Stomach (tissue), 9 donors: ENCODE measurements around the gene FASTK. TPM values are rescaled to one million over a fixed set of nuclear protein-coding genes. Genes with fewer than 3 reads are reported as not detected.

Experiments used
- DNase-seq, 2 donors: peaks; one replicate each; pipeline versions ENCODE4 v3.0.0 to v3.0.0-alpha.2; 2013 to 2019
- H3K27ac ChIP-seq, 5 donors: fragments of 200-600 bp in 4 of 5; sonication (generic) in 4 of 5; one replicate each; pipeline ENCODE4 v1.5.1; 2013 to 2019; ENCODE audit warnings: mild to moderate bottlenecking in 1 of 5, moderate library complexity in 1 of 5
- H3K27me3 ChIP-seq, 3 donors: fragments of 200-600 bp; sonication (generic); one replicate each; pipeline ENCODE4 v1.5.1; 2017 to 2019; ENCODE audit warnings: mixed run types in 1 of 3
- H3K36me3 ChIP-seq, 4 donors: fragments of 200-600 bp; sonication (generic); 1 replicate in 3 of 4; 2 replicates in 1 of 4; pipeline ENCODE4 v1.5.1; 2016 to 2019
- H3K4me1 ChIP-seq, 4 donors: fragments of 200-600 bp; sonication (generic); one replicate each; pipeline ENCODE4 v1.5.1; 2016 to 2019
- H3K4me3 ChIP-seq, 4 donors: fragments of 200-600 bp; sonication (generic) in 3 of 4; one replicate each; pipeline ENCODE4 v1.5.1; 2016 to 2019; ENCODE audit warnings: mild to moderate bottlenecking in 1 of 4
- H3K9me3 ChIP-seq, 4 donors: fragments of 200-600 bp; sonication (generic); one replicate each; pipeline ENCODE4 v1.5.1; 2016 to 2019
- CTCF ChIP-seq, 7 experiments: fragments of 450-650 bp in 4 of 7; fragments of 200-600 bp in 3 of 7; sonication (generic) in 3 of 7; IDR thresholded peaks; one replicate each; pipeline ENCODE4 v1.5.1; 2016 to 2019; ENCODE audit warnings: antibody characterized with exemption in 7 of 7, control low read depth in 2 of 7, mild to moderate bottlenecking in 1 of 7
- EP300 ChIP-seq: sonication (generic); formaldehyde crosslinking; IDR thresholded peaks from one replicate; pipeline ENCODE4 v1.6.1; 2017; ENCODE audit warnings: antibody characterized with exemption
- POLR2A ChIP-seq, 4 donors: fragments of 450-650 bp; IDR thresholded peaks; one replicate each; pipeline ENCODE4 v1.6.1; 2016; ENCODE audit warnings: antibody characterized with exemption in 4 of 4, control low read depth in 2 of 4, mild to moderate bottlenecking in 1 of 4, moderate library complexity in 1 of 4
- POLR2AphosphoS5 ChIP-seq, 3 donors: sonication (generic); formaldehyde crosslinking; IDR thresholded peaks; one replicate each; pipeline ENCODE4 v1.6.1; 2016; ENCODE audit warnings: antibody characterized with exemption in 3 of 3
- WGBS, 5 donors: extraction: QIAGEN DNeasy Blood & Tissue Kit in 3 of 5; methylation state at CpG; one replicate each; pipeline versions ENCODE4 v1.1.5 to v1.1.7; 2013 to 2018; 5-methylcytosine and 5-hydroxymethylcytosine counted together
- intact Hi-C: fragments of 100-400 bp; cut with DNase I; formaldehyde crosslinking; loops from one replicate; pipeline ENCODE4 v1.15.1; 2023; ENCODE audit warnings: low total_unique reads
- polyA plus RNA-seq, 3 donors: library from polyadenylated mRNA; stranded (reverse); fragments of 200-250 nt; gene quantifications; one replicate each; pipeline ENCODE4 v1.2.3, GENCODE V29; 2013
- total RNA-seq, 5 donors: library from RNA; depleted of rRNA; stranded (reverse); fragments of >200 nt; gene quantifications; one replicate each; pipeline versions ENCODE4 v1.1.0 to v1.2.3, GENCODE V29; 2014 to 2016
- donor health status: healthy with polysubstance abuse.
- donor health status: Bipolar disorder and iron deficiency.
- donor health status: healthy.

FASTK gene
- total and polyA plus RNA-seq, 8 donors: 40.0 to 415 (median 122) TPM

DNA sequence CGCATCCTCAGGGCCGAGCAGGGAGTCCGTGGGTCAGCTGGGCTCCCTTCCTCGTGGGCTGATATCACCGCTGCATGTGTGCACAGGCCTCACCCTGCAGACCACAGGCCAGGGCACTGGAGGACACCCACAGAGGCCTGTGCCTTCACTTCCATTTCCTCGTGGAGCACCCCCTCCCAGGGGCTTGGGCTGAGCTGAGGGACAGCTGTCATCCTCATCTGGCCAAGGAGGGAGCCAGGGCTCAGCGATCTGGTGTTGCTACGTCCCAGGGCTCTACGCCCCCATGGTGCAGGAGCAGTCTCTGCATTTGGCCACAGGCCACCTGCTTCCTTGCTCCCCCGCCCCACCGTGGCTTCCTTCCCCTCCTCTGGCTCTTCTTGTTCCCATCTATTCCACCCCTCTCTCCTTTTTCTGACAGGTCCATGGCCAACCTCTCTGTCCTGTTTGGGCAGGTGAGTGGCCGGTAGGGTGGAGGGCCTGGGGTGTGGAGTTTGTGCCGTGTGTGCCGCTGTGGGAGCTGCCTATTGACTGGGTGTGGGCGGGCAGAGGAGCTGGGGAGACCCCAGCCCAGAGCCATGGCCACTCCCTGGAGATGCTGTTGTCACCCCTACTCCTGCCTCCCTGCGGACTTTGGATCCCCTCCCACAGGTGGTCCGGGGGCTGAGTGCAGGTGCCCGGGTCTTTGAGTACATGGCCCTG lies 40.6 kb downstream of the FASTK start:
- WGBS, 5 donors: 61 to 67% (median 63%) methylated on average over 15 to 18 of the region's 18 CpGs
- H3K4me1 ChIP-seq: peaks cover 12 to 22% (median 17%) of the 10 kb centered on the region in 4 donors
- no peak for DNase-seq
- intact Hi-C loops: no loop called here
- no peaks in the 10 kb centered on the region for H3K9me3 ChIP-seq
- no peak for TF ChIP-seq CTCF (IDR thresholded peaks at IDR 0.05)
- no peak for TF ChIP-seq POLR2A (IDR thresholded peaks at IDR 0.05)
- no peak for TF ChIP-seq EP300
- no peak for TF ChIP-seq POLR2AphosphoS5 (IDR thresholded peaks at IDR 0.05)
- H3K27me3 ChIP-seq: no peaks in the 10 kb centered on the region
- no peak overlapping the region for H3K4me3 ChIP-seq
- peak overlapping the region in 1 of 5 donors; percentile 75 for H3K27ac ChIP-seq
- peaks cover 20 to 75% (median 61%) of the 10 kb centered on the region in 4 donors for H3K36me3 ChIP-seq

- Histone ChIP-seq H3K36me3 (peaks cover 22 to 75% (median 61%) of the 10 kb centered on the region in 4 donors), H3K4me3 (no peak overlapping the region), H3K9me3 (no peaks in the 10 kb centered on the region), H3K27ac (peak overlapping the region in 3 of 5 donors; percentile 38 to 75 (median 50)), H3K4me1 (peaks cover 12 to 22% (median 17%) of the 10 kb centered on the region in 4 donors), H3K27me3 (no peaks in the 10 kb centered on the region)
- intact Hi-C loops: no loop called here
- DNase-seq: peak; percentile 72 to 80
- peak in 2 of 3 donors; percentile 22 to 59 for TF ChIP-seq POLR2AphosphoS5 (IDR thresholded peaks at IDR 0.05)
- TF ChIP-seq EP300: no peak
- 40 to 51% (median 44%) methylated on average over 9 to 12 of the region's 12 CpGs for WGBS, 5 donors
These were observed 41.4 kb downstream of the FASTK start for GRCh38 chr7:151038951-151039849.

DNA sequence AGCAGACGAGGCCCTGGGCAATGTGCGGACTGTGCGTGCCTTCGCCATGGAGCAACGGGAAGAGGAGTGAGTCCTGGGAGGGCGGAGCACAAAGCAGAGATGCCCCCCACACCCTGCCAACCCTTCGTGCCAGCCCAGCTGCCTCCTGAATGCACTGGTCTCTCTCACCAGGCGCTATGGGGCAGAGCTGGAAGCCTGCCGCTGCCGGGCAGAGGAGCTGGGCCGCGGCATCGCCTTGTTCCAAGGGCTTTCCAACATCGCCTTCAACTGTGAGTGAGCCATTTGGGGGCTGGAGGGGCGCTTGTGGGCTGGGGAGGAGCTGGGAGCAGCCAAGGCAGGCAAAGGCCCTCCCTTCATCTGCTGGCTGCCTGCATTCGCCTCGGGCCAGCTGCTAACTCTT lies 44.7 kb downstream of the FASTK start:
- peaks cover 18 to 67% (median 57%) of the 10 kb centered on the region in 4 donors for H3K36me3 ChIP-seq
- H3K27me3 ChIP-seq: no peaks in the 10 kb centered on the region
- intact Hi-C loops: no loop called here
- no peak overlapping the region for H3K4me3 ChIP-seq
- no peak overlapping the region for H3K27ac ChIP-seq
- 91 to 95% (median 94%) methylated on average over 12 to 17 of the region's 17 CpGs for WGBS, 5 donors
- H3K4me1 ChIP-seq: peaks cover 12 to 28% (median 22%) of the 10 kb centered on the region in 4 donors
- no peak for TF ChIP-seq POLR2A (IDR thresholded peaks at IDR 0.05)
- TF ChIP-seq CTCF (IDR thresholded peaks at IDR 0.05): no peak
- TF ChIP-seq EP300: no peak
- no peak for TF ChIP-seq POLR2AphosphoS5 (IDR thresholded peaks at IDR 0.05)
- no peaks in the 10 kb centered on the region for H3K9me3 ChIP-seq
- DNase-seq: no peak

GRCh38 chr7:151035026-151035717 lies 45.4 kb downstream of the FASTK start:
- Histone ChIP-seq H3K27me3 (no peaks in the 10 kb centered on the region), H3K36me3 (peaks cover 18 to 66% (median 56%) of the 10 kb centered on the region in 4 donors), H3K27ac (no peak overlapping the region), H3K4me3 (no peak overlapping the region), H3K9me3 (no peaks in the 10 kb centered on the region), H3K4me1 (peaks cover 12 to 35% (median 25%) of the 10 kb centered on the region in 4 donors)
- 89 to 92% (median 90%) methylated on average over 15 to 21 of the region's 21 CpGs for WGBS, 5 donors
- TF ChIP-seq POLR2A (IDR thresholded peaks at IDR 0.05): no peak
- TF ChIP-seq CTCF (IDR thresholded peaks at IDR 0.05): no peak
- no peak for TF ChIP-seq POLR2AphosphoS5 (IDR thresholded peaks at IDR 0.05)
- TF ChIP-seq EP300: no peak
- intact Hi-C loops: no loop called here
- DNase-seq: no peak
